GM23338 (cell line): ENCODE measurements around the gene GZF1. TPM values are rescaled to one million over a fixed set of nuclear protein-coding genes. Genes with fewer than 3 reads are reported as not detected.
A peak's percentile ranks its signal among the peaks of the same experiment; 100 is the strongest.

Source experiments
- ATAC-seq: fragments of 200-7000 bp; cut with Tn5 transposase; 3 replicates; pipeline ENCODE4 v1.9.1; 2020
- DNase-seq: peaks from one replicate; pipeline ENCODE4 v3.0.0-alpha.2; 2015; ENCODE audit warnings: low spot score
- H2AFZ ChIP-seq: fragments of 200-600 bp; sonication (generic); 2 replicates; pipeline ENCODE4 v1.8.0; 2016; ENCODE audit warnings: antibody characterized with exemption, mild to moderate bottlenecking, moderate library complexity
- H3F3A ChIP-seq: fragments of 200-600 bp; sonication (generic); replicated peaks from 2 replicates; pipeline ENCODE4 v1.8.0; 2017; ENCODE audit warnings: antibody characterized with exemption, mixed run types, low read depth
- H3K27ac ChIP-seq: fragments of 200-600 bp; sonication (generic); 2 replicates; pipeline ENCODE4 v1.6.1; 2016; ENCODE audit warnings: low read depth
- H3K27me3 ChIP-seq: fragments of 200-600 bp; sonication (generic); 2 replicates; pipeline ENCODE4 v1.8.0; 2016; ENCODE audit warnings: mild to moderate bottlenecking, mixed run types, moderate library complexity; ENCODE audit not compliant: insufficient read depth
- H3K36me3 ChIP-seq: fragments of 200-600 bp; sonication (generic); 2 replicates; pipeline ENCODE4 v1.8.0; 2016; ENCODE audit warnings: mild to moderate bottlenecking; ENCODE audit not compliant: insufficient read depth
- H3K4me1 ChIP-seq: fragments of 200-600 bp; sonication (generic); 2 replicates; pipeline ENCODE4 v1.8.0; 2016; ENCODE audit warnings: mild to moderate bottlenecking, moderate library complexity; ENCODE audit not compliant: insufficient read depth
- H3K4me2 ChIP-seq: fragments of 200-600 bp; sonication (generic); 2 replicates; pipeline ENCODE4 v1.7.1; 2017; ENCODE audit warnings: mixed run types
- H3K4me3 ChIP-seq: fragments of 200-600 bp; sonication (generic); 2 replicates; pipeline ENCODE4 v1.6.1; 2016; ENCODE audit warnings: mixed run types
- H3K79me2 ChIP-seq: fragments of 200-600 bp; sonication (generic); replicated peaks from 2 replicates; pipeline ENCODE4 v1.8.0; 2017; ENCODE audit warnings: mild to moderate bottlenecking; ENCODE audit not compliant: insufficient read depth
- H3K9me2 ChIP-seq: fragments of 200-600 bp; sonication (generic); 2 replicates; pipeline ENCODE4 v1.8.0; 2017; ENCODE audit not compliant: insufficient read depth
- H4K20me1 ChIP-seq: fragments of 200-600 bp; sonication (generic); replicated peaks from 2 replicates; pipeline ENCODE4 v1.8.0; 2017; ENCODE audit warnings: mild to moderate bottlenecking; ENCODE audit not compliant: insufficient read depth
- H3K27ac Mint-ChIP-seq: 2 replicates; pipeline ENCODE4 v1.8.0; 2020; ENCODE audit warnings: inconsistent platforms, mild to moderate bottlenecking, moderate library complexity, mixed read lengths
- H3K27me3 Mint-ChIP-seq: 3 replicates; pipeline ENCODE4 v1.8.0; 2022; ENCODE audit warnings: low read depth, mild to moderate bottlenecking, moderate library complexity, mixed read lengths, inconsistent platforms; ENCODE audit not compliant: insufficient read depth, poor library complexity
- H3K36me3 Mint-ChIP-seq: 3 replicates; pipeline ENCODE4 v1.8.0; 2021; ENCODE audit warnings: low read depth, mild to moderate bottlenecking, inconsistent platforms, moderate library complexity, mixed read lengths
- H3K4me1 Mint-ChIP-seq: 3 replicates; pipeline ENCODE4 v1.8.0; 2020; ENCODE audit warnings: mild to moderate bottlenecking, inconsistent platforms, mixed read lengths
- H3K4me3 Mint-ChIP-seq: 3 replicates; pipeline ENCODE4 v1.8.0; 2021; ENCODE audit warnings: moderate library complexity, mild to moderate bottlenecking, inconsistent platforms, mixed read lengths
- H3K9me3 Mint-ChIP-seq: 3 replicates; pipeline ENCODE4 v1.8.0; 2020; ENCODE audit warnings: moderate library complexity, mild to moderate bottlenecking, inconsistent platforms, mixed read lengths
- CTCF ChIP-seq, 2 experiments: fragments of 200-600 bp in 1 of 2; sonication (generic) in 1 of 2; conservative IDR thresholded peaks; 2 replicates each; pipeline versions ENCODE4 v1.5.1 to v1.6.1; 2016 to 2017; ENCODE audit warnings: antibody characterized with exemption in 2 of 2, low read depth in 2 of 2, mild to moderate bottlenecking in 2 of 2, moderate library complexity in 1 of 2
- ETS1 ChIP-seq: IDR thresholded peaks from 2 replicates; pipeline ENCODE4 v1.6.1; 2016; ENCODE audit warnings: antibody characterized with exemption
- EZH2 ChIP-seq: fragments of 200-600 bp; sonication (generic); IDR thresholded peaks from one replicate; pipeline ENCODE4 v1.8.0; 2017; ENCODE audit warnings: antibody characterized with exemption, mild to moderate bottlenecking, low read depth; ENCODE audit not compliant: unreplicated experiment
- EZH2phosphoT487 ChIP-seq: fragments of 200-600 bp; sonication (generic); IDR thresholded peaks from one replicate; pipeline ENCODE4 v1.8.1; 2018; ENCODE audit warnings: antibody characterized with exemption; ENCODE audit not compliant: unreplicated experiment
- STAT1 ChIP-seq: IDR thresholded peaks from one replicate; pipeline ENCODE4 v1.6.1; 2016; ENCODE audit warnings: antibody characterized with exemption; ENCODE audit not compliant: unreplicated experiment
- ZNF331 ChIP-seq: fragments of 250-450 bp; sonication (Bioruptor Pico); IDR thresholded peaks from 2 replicates; pipeline ENCODE4 v1.5.0; 2020; ENCODE audit warnings: low read depth, mild to moderate bottlenecking, moderate library complexity
- ZNF462 ChIP-seq: fragments of 250-450 bp; sonication (Bioruptor Pico); IDR thresholded peaks from 2 replicates; pipeline ENCODE4 v1.5.0; 2020; ENCODE audit warnings: mild to moderate bottlenecking, moderate library complexity
- polyA plus RNA-seq: library from polyadenylated mRNA; unstranded; fragments of >200 nt; fragmentation: Nextera tagmentation; extraction: Ambion mirVana; gene quantifications from 2 replicates; pipeline ENCODE4 v1.2.1, GENCODE V29; 2016
- total RNA-seq: library from RNA; depleted of rRNA; stranded (reverse); fragments of >200 nt; shearing (Covaris generic); gene quantifications from 2 replicates; pipeline ENCODE4 v1.2.3, GENCODE V29; 2014

GZF1 gene
- total and polyA plus RNA-seq, 2 experiments from 2014 or later = 4.2 to 15.7 TPM

GRCh38 chr20:23393996-23394775 lies 32.2 kb downstream of the GZF1 start:
- no peak overlapping the region for H3K4me3 ChIP-seq
- H3K4me3 Mint-ChIP-seq = no peak overlapping the region; the same call in 2 of the 3 replicates
- H3K27me3 Mint-ChIP-seq = peaks cover 2% of the 10 kb centered on the region
- no peaks in the 10 kb centered on the region for H3K9me3 Mint-ChIP-seq
- no peak overlapping the region for H2AFZ ChIP-seq
- H3F3A ChIP-seq = no peaks in the 10 kb centered on the region
- H3K27ac Mint-ChIP-seq = peak overlapping the region; percentile 41
- no peak overlapping the region for H3K4me2 ChIP-seq
- peaks cover 44% of the 10 kb centered on the region for H3K36me3 Mint-ChIP-seq
- no peaks in the 10 kb centered on the region for H3K9me2 ChIP-seq
- ATAC-seq (no peak), DNase-seq (no peak)
- H3K4me1 ChIP-seq = peaks cover 19% of the 10 kb centered on the region
- peaks cover 8% of the 10 kb centered on the region; the same call in 1 of the 2 replicates for H3K36me3 ChIP-seq
- no peak overlapping the region for H3K27ac ChIP-seq
- no peak for TF ChIP-seq STAT1
- no peak for TF ChIP-seq ZNF331
- TF ChIP-seq EZH2 = no peak
- no peak for TF ChIP-seq EZH2phosphoT487
- H4K20me1 ChIP-seq = peaks cover 15% of the 10 kb centered on the region
- H3K4me1 Mint-ChIP-seq = peaks cover 39% of the 10 kb centered on the region
- peaks cover 15% of the 10 kb centered on the region for H3K79me2 ChIP-seq
- H3K27me3 ChIP-seq = no peaks in the 10 kb centered on the region

GRCh38 chr20:23396950-23397627 lies 35.1 kb downstream of the GZF1 start:
- Histone ChIP-seq H3K4me1 (peaks cover 7% of the 10 kb centered on the region; the same call in 1 of the 2 replicates), H3K4me3 (no peak overlapping the region), H3F3A (no peaks in the 10 kb centered on the region), H3K36me3 (peaks cover 8% of the 10 kb centered on the region; the same call in 1 of the 2 replicates), H3K9me2 (no peaks in the 10 kb centered on the region), H3K4me2 (no peak overlapping the region), H3K79me2 (peaks cover 22% of the 10 kb centered on the region), H3K27me3 (no peaks in the 10 kb centered on the region), H4K20me1 (peaks cover 21% of the 10 kb centered on the region), H3K27ac (no peak overlapping the region), H2AFZ (no peak overlapping the region)
- H3K4me1 Mint-ChIP-seq = peaks cover 22% of the 10 kb centered on the region
- peaks cover 3% of the 10 kb centered on the region for H3K27me3 Mint-ChIP-seq
- DNase-seq = no peak
- ATAC-seq = no peak
- peaks cover 31% of the 10 kb centered on the region for H3K36me3 Mint-ChIP-seq
- H3K27ac Mint-ChIP-seq = no peak overlapping the region; the same call in 1 of the 2 replicates
- H3K4me3 Mint-ChIP-seq = no peak overlapping the region
- H3K9me3 Mint-ChIP-seq = no peaks in the 10 kb centered on the region
- TF ChIP-seq CTCF (conservative IDR thresholded peaks at IDR 0.05; ENCODE audit: low read depth in 2 of 2) = no peak
- TF ChIP-seq STAT1 = no peak
- no peak for TF ChIP-seq EZH2
- TF ChIP-seq EZH2phosphoT487 = no peak
- no peak for TF ChIP-seq ETS1
- TF ChIP-seq ZNF462 (CRISPR knock-in tag) = no peak
